ENCODE results near the gene KLKB1.

Gene KLKB1

DNA sequence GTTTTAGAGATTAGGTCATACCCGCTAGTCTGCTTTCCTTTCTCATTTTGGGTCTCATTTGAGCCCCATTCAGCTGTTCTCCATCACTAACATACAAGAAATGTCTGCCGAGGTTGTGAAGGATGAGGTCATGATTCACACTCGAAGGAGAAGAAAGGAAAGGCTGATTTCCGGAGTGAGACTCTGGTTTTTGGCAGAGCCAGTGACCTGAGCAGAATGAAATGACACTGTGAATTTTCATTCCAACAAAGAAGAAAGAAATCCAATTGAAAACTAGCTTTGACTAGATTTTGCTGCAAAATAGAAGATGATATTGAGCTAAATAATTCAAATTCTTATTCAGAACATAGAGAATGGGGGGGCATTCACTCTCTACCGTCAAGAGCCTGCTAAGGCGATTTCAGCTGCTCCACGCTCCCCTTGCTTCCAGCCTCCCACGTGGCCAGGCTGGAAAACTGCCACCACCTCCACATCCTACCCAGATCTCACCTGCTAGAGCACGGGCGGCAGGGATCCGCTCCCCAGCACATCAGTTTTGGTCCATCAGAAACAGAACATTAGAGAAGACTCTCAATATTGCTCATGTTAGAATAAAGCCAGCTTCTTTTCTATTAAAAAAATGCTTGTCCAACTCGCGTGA is 77.7 kb downstream of the KLKB1 start:
- in situ Hi-C loops (cut with MboI; ENCODE audit: low sequenced_read_pairs): no loop called here

DNA sequence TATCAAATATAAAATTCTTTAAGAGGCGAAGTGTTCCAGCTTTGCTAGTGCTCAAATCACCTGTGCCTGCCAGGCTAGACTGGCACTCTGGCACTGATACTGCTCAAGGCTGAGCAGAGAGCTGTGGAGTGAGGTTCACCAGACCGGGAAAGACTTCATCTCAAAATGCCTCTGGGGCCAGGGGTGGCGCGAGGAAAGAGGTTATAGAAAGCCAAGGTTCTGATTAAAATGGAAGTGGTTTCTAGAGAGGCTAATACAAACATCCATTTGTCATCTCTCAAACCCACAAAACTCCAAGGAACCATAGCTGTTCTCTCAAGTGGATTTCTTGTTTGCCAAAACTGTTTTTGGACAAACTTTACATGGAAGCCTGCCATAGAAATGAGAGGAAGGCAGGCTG is 80.2 kb downstream of the KLKB1 start:
- in situ Hi-C loops (cut with MboI; ENCODE audit: low sequenced_read_pairs): no loop called here

DNA sequence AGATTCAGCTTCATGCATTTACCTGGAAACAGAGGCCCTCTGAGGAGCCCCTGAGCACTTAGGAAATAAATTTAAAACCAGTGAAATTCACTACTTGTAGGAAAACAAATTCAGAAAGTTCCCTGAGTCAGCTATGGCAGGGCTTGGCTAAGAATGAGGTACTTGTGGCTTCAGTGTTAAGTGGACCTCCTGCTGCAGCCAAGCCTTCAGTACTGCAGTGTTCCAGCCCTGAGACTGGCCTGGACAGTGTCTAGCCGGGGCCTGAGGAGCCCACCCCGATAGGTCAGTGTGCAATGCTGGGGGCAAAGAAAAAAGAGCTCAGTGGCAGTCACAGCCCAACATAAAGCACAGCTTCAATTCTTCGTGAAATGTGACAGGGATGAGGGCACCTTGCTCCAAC is 80.6 kb downstream of the KLKB1 start:
- in situ Hi-C loops (cut with MboI; ENCODE audit: low sequenced_read_pairs): no loop called here
